ENCODE measurements around the gene KCTD16. TPM values are rescaled to one million over a fixed set of nuclear protein-coding genes. Genes with fewer than 3 reads are reported as not detected.

Gene KCTD16
- total RNA-seq, 2 donors from 2014 or later, result 0.29 to 0.44 TPM

DNA sequence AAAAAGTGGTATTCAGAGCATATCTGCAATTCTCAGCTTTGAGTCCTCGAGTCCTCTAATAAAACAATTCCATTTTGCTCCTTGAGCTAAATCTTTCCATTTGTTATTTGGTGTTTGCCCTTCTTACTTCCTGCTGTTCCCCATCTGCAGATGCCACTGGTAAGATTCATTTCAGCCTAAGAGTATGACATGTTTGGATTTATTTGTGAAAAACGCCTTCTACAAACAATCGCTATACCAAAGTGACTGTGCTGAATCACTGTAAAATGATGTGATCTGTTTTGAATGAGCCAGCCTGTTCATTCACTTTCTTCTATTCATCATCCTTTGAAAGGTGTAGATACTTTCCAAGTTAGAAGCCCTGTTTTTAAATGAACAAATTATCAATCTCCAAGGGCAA lies 27.7 kb downstream of the KCTD16 start:
- Histone ChIP-seq H3K36me3 (ENCODE audit: control insufficient read depth, insufficient read depth, low read length) (no peaks in the 10 kb centered on the region), H3K27ac (ENCODE audit: low read depth, low read length) (no peak overlapping the region), H3K27me3 (ENCODE audit: control insufficient read depth, insufficient read depth, low read length, poor library complexity, severe bottlenecking) (no peaks in the 10 kb centered on the region), H3K4me3 (ENCODE audit: low read length) (no peak overlapping the region), H3K9me3 (ENCODE audit: control insufficient read depth, low read length) (no peaks in the 10 kb centered on the region), H3K4me1 (ENCODE audit: control insufficient read depth, insufficient read depth, low read length) (no peaks in the 10 kb centered on the region), H3K9ac (ENCODE audit: extremely low read depth, low read length, poor library complexity, severe bottlenecking) (no peak overlapping the region)
- Mint-ChIP-seq H3K4me1 (peaks cover 10% of the 10 kb centered on the region), H3K27ac (no peak overlapping the region), H3K36me3 (ENCODE audit: low read depth) (no peaks in the 10 kb centered on the region), H3K9me3 (no peaks in the 10 kb centered on the region), H3K27me3 (ENCODE audit: insufficient read depth) (peaks cover 5% of the 10 kb centered on the region), H3K4me3 (no peak overlapping the region)
- 93 to 97% methylated on average over 2 to 3 of the region's 3 CpGs for WGBS, 2 experiments (ENCODE audit: insufficient coverage in 1 of 2, insufficient read length in 1 of 2)
- TF ChIP-seq, protein P1, sequence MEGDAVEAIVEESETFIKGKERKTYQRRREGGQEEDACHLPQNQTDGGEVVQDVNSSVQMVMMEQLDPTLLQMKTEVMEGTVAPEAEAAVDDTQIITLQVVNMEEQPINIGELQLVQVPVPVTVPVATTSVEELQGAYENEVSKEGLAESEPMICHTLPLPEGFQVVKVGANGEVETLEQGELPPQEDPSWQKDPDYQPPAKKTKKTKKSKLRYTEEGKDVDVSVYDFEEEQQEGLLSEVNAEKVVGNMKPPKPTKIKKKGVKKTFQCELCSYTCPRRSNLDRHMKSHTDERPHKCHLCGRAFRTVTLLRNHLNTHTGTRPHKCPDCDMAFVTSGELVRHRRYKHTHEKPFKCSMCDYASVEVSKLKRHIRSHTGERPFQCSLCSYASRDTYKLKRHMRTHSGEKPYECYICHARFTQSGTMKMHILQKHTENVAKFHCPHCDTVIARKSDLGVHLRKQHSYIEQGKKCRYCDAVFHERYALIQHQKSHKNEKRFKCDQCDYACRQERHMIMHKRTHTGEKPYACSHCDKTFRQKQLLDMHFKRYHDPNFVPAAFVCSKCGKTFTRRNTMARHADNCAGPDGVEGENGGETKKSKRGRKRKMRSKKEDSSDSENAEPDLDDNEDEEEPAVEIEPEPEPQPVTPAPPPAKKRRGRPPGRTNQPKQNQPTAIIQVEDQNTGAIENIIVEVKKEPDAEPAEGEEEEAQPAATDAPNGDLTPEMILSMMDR (conservative IDR thresholded peaks at IDR 0.05), result no peak
- no peak for DNase-seq

DNA sequence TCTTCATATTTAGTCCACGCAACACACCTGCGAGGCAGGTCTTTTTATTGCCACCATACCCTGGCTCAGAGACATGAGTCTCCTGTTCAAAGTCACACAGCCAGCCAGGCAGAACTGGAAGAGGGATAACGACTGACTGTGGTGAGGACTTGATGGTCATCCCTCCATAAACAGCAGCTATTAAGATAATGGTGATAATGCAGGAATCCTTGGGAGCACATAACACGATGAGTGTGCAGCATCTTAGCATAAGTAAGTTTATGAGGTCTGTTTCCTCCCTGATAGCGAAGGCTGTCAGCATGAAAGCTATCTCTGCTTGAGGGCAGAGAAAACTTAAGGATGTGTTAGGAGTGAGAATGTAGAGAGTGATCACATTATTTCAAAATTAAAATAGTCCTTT lies 30.9 kb downstream of the KCTD16 start:
- Mint-ChIP-seq H3K9me3 (no peaks in the 10 kb centered on the region), H3K4me1 (peaks cover 17% of the 10 kb centered on the region), H3K27me3 (ENCODE audit: insufficient read depth) (peaks cover 27% of the 10 kb centered on the region), H3K36me3 (ENCODE audit: low read depth) (no peaks in the 10 kb centered on the region), H3K4me3 (no peak overlapping the region), H3K27ac (no peak overlapping the region)
- Histone ChIP-seq H3K27ac (ENCODE audit: low read depth, low read length) (no peak overlapping the region), H3K4me1 (ENCODE audit: control insufficient read depth, insufficient read depth, low read length) (no peaks in the 10 kb centered on the region), H3K9ac (ENCODE audit: extremely low read depth, low read length, poor library complexity, severe bottlenecking) (no peak overlapping the region), H3K36me3 (ENCODE audit: control insufficient read depth, insufficient read depth, low read length) (no peaks in the 10 kb centered on the region), H3K9me3 (ENCODE audit: control insufficient read depth, low read length) (no peaks in the 10 kb centered on the region), H3K4me3 (ENCODE audit: low read length) (no peak overlapping the region), H3K27me3 (ENCODE audit: control insufficient read depth, insufficient read depth, low read length, poor library complexity, severe bottlenecking) (peaks cover 20% of the 10 kb centered on the region)
- no peak for DNase-seq
- TF ChIP-seq, protein P1 (conservative IDR thresholded peaks at IDR 0.05), result no peak
- 83 to 90% methylated on average over 3 to 5 of the region's 5 CpGs for WGBS, 2 experiments (ENCODE audit: insufficient coverage in 1 of 2, insufficient read length in 1 of 2)

DNA sequence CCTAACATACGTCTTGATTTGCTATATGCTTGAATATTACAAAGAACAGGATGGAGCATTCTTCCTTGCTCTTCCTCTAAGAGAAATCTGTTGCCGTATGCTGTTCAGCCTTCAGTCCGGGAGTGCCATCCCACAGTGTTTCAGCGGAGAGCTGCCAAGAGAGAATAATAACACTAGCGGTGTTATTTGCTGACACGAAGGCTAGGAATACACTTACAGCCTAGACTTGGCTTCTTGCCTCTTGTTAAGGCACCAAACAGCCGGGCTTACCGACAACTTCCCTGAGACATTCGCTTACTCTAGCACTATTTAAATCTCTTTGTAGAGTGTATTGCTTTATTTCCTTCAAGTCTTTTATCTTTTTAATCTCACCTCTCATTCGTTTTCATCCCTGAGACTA lies 31.4 kb downstream of the KCTD16 start:
- Mint-ChIP-seq H3K9me3 (no peaks in the 10 kb centered on the region), H3K36me3 (ENCODE audit: low read depth) (no peaks in the 10 kb centered on the region), H3K27me3 (ENCODE audit: insufficient read depth) (peaks cover 32% of the 10 kb centered on the region), H3K4me1 (peaks cover 17% of the 10 kb centered on the region), H3K4me3 (no peak overlapping the region), H3K27ac (no peak overlapping the region)
- H3K27me3 ChIP-seq (ENCODE audit: control insufficient read depth, insufficient read depth, low read length, poor library complexity, severe bottlenecking), result peaks cover 25% of the 10 kb centered on the region
- no peak overlapping the region for H3K9ac ChIP-seq (ENCODE audit: extremely low read depth, low read length, poor library complexity, severe bottlenecking)
- no peaks in the 10 kb centered on the region for H3K36me3 ChIP-seq (ENCODE audit: control insufficient read depth, insufficient read depth, low read length)
- H3K27ac ChIP-seq (ENCODE audit: low read depth, low read length), result no peak overlapping the region
- H3K4me1 ChIP-seq (ENCODE audit: control insufficient read depth, insufficient read depth, low read length), result no peaks in the 10 kb centered on the region
- TF ChIP-seq, protein P1 (conservative IDR thresholded peaks at IDR 0.05), result no peak
- H3K9me3 ChIP-seq (ENCODE audit: control insufficient read depth, low read length), result no peaks in the 10 kb centered on the region
- H3K4me3 ChIP-seq (ENCODE audit: low read length), result no peak overlapping the region
- DNase-seq, result no peak
- 83 to 94% methylated on average over 9 of the region's 10 CpGs for WGBS, 2 experiments (ENCODE audit: insufficient coverage in 1 of 2, insufficient read length in 1 of 2)

Measured in endodermal cell (in vitro differentiated cells).